HEK293 (cell line): ENCODE results near the gene TBC1D5.

Experiments used
- CTCF ChIA-PET: fragments of 350-600 bp; formaldehyde crosslinking; extraction: SDS; loops from one replicate; lab custom pipeline; 2021; ENCODE audit warnings: antibody characterized with exemption; lab: Yijun Ruan, JAX
- POLR2A ChIA-PET: fragments of 300-600 bp; formaldehyde crosslinking; extraction: SDS; loops from one replicate; lab custom pipeline; 2020; ENCODE audit warnings: antibody characterized with exemption, inconsistent platforms; lab: Yijun Ruan, JAX
- H3K27ac ChIP-seq: fragments of 200-500 bp; sonication (Bioruptor generic); 2 replicates; pipeline ENCODE4 v1.5.1; 2014; ENCODE audit warnings: low read depth, low read length, control low read depth, inconsistent platforms; ENCODE audit errors: extremely low read depth
- H3K36me3 ChIP-seq, 2 experiments: fragments of 200-500 bp in 1 of 2; sonication (Bioruptor generic) in 1 of 2; 1 replicate in 1 of 2; 2 replicates in 1 of 2; pipeline ENCODE4 v1.5.1; 2014 to 2017; ENCODE audit warnings: inconsistent platforms in 2 of 2, low read length in 2 of 2; ENCODE audit not compliant: control insufficient read depth in 2 of 2, insufficient read depth in 1 of 2
- H3K4me1 ChIP-seq: fragments of 200-500 bp; sonication (Bioruptor generic); 2 replicates; pipeline ENCODE4 v1.5.1; 2014; ENCODE audit warnings: mild to moderate bottlenecking, low read length, inconsistent platforms; ENCODE audit not compliant: control insufficient read depth, insufficient read depth
- H3K4me3 ChIP-seq: 2 replicates; pipeline ENCODE4 v1.5.1; 2011; ENCODE audit warnings: low read depth, mild to moderate bottlenecking, control low read depth, low read length, moderate library complexity
- H3K9me3 ChIP-seq: fragments of 200-500 bp; sonication (Bioruptor generic); 2 replicates; pipeline ENCODE4 v1.5.1; 2014; ENCODE audit warnings: low read depth, low read length, inconsistent platforms; ENCODE audit not compliant: control insufficient read depth, insufficient read depth
- KLF8 ChIP-seq: fragments of 450-650 bp; formaldehyde crosslinking; IDR thresholded peaks from 2 replicates; pipeline ENCODE4 v1.5.1; 2016; ENCODE audit warnings: missing biosample characterization, missing genetic modification characterization
- PRDM4 ChIP-seq: fragments of 450-650 bp; formaldehyde crosslinking; IDR thresholded peaks from 2 replicates; pipeline ENCODE4 v1.5.1; 2017; ENCODE audit warnings: missing biosample characterization, missing genetic modification characterization
- REPIN1 ChIP-seq: fragments of 450-650 bp; formaldehyde crosslinking; IDR thresholded peaks from 2 replicates; pipeline ENCODE4 v1.5.1; 2017; ENCODE audit warnings: missing biosample characterization, missing genetic modification characterization, low read depth
- WT1 ChIP-seq: fragments of 450-650 bp; formaldehyde crosslinking; IDR thresholded peaks from 2 replicates; pipeline ENCODE4 v1.5.1; 2016; ENCODE audit warnings: missing biosample characterization, missing genetic modification characterization
- YY2 ChIP-seq: fragments of 450-650 bp; formaldehyde crosslinking; IDR thresholded peaks from 2 replicates; pipeline ENCODE4 v1.5.1; 2016; ENCODE audit warnings: missing biosample characterization, missing genetic modification characterization
- ZFP37 ChIP-seq: fragments of 450-650 bp; formaldehyde crosslinking; IDR thresholded peaks from 2 replicates; pipeline ENCODE4 v1.5.1; 2016; ENCODE audit warnings: missing biosample characterization, missing genetic modification characterization
- ZNF148 ChIP-seq: fragments of 450-650 bp; formaldehyde crosslinking; IDR thresholded peaks from 2 replicates; pipeline ENCODE4 v1.5.0; 2017; ENCODE audit warnings: missing biosample characterization, missing genetic modification characterization, borderline replicate concordance
- ZNF169 ChIP-seq: fragments of 450-650 bp; formaldehyde crosslinking; IDR thresholded peaks from 2 replicates; pipeline ENCODE4 v1.5.1; 2016; ENCODE audit warnings: missing biosample characterization, missing genetic modification characterization
- ZNF211 ChIP-seq: fragments of 450-650 bp; formaldehyde crosslinking; IDR thresholded peaks from 2 replicates; pipeline ENCODE4 v1.5.1; 2016; ENCODE audit warnings: low read depth, missing biosample characterization, missing genetic modification characterization
- ZNF248 ChIP-seq: fragments of 450-650 bp; formaldehyde crosslinking; IDR thresholded peaks from 2 replicates; pipeline ENCODE4 v1.5.1; 2017; ENCODE audit warnings: missing biosample characterization, missing genetic modification characterization
- ZNF280C ChIP-seq: fragments of 450-650 bp; formaldehyde crosslinking; IDR thresholded peaks from 2 replicates; pipeline ENCODE4 v1.5.1; 2016; ENCODE audit warnings: missing biosample characterization, missing genetic modification characterization
- ZNF488 ChIP-seq: fragments of 450-650 bp; formaldehyde crosslinking; IDR thresholded peaks from 2 replicates; pipeline ENCODE4 v1.5.1; 2016; ENCODE audit warnings: missing biosample characterization, missing genetic modification characterization
- ZNF530 ChIP-seq: fragments of 450-650 bp; formaldehyde crosslinking; IDR thresholded peaks from 2 replicates; pipeline ENCODE4 v1.5.1; 2016; ENCODE audit warnings: low read depth, missing biosample characterization, missing genetic modification characterization
- ZNF623 ChIP-seq: fragments of 450-650 bp; formaldehyde crosslinking; IDR thresholded peaks from 2 replicates; pipeline ENCODE4 v1.5.1; 2016; ENCODE audit warnings: missing biosample characterization, missing genetic modification characterization
- ZNF639 ChIP-seq: fragments of 450-650 bp; formaldehyde crosslinking; IDR thresholded peaks from 2 replicates; pipeline ENCODE4 v1.5.1; 2016; ENCODE audit warnings: missing biosample characterization, missing genetic modification characterization
- ZNF645 ChIP-seq: fragments of 450-650 bp; formaldehyde crosslinking; IDR thresholded peaks from 2 replicates; pipeline ENCODE4; 2016; ENCODE audit warnings: missing biosample characterization, missing genetic modification characterization
- ZNF843 ChIP-seq: fragments of 450-650 bp; formaldehyde crosslinking; IDR thresholded peaks from 2 replicates; pipeline ENCODE4 v1.5.1; 2016; ENCODE audit warnings: missing biosample characterization, missing genetic modification characterization
- ZSCAN18 ChIP-seq: fragments of 450-650 bp; formaldehyde crosslinking; IDR thresholded peaks from 2 replicates; pipeline ENCODE4 v1.5.1; 2016; ENCODE audit warnings: missing biosample characterization, missing genetic modification characterization

The TBC1D5 gene

GRCh38 chr3:17121336-17121735 lies 621.1 kb downstream of the TBC1D5 start (continued):
- no peak for TF ChIP-seq PRDM4 (tag by site-specific recombination)

- no peak overlapping the region for H3K4me3 ChIP-seq
- no peak overlapping the region for H3K27ac ChIP-seq
- CTCF ChIA-PET = no interaction called here
- TF ChIP-seq ZNF530 (tag by site-specific recombination) = no peak
- TF ChIP-seq ZNF148 (tag by site-specific recombination) = no peak
- no peak for TF ChIP-seq ZNF488 (tag by site-specific recombination)
- no peak for TF ChIP-seq ZSCAN18 (tag by site-specific recombination)
- TF ChIP-seq ZNF211 = no peak
- no peak for TF ChIP-seq ZNF248 (tag by site-specific recombination)
- no peak for TF ChIP-seq KLF8 (tag by site-specific recombination)
- no peak for TF ChIP-seq WT1 (tag by site-specific recombination)
- TF ChIP-seq REPIN1 (tag by site-specific recombination) = no peak
- TF ChIP-seq ZNF623 (tag by site-specific recombination) = no peak
- TF ChIP-seq ZNF645 (tag by site-specific recombination) = no peak
- no peak for TF ChIP-seq ZNF843 (tag by site-specific recombination)
- TF ChIP-seq ZFP37 (tag by site-specific recombination) = no peak
- TF ChIP-seq YY2 = no peak
- no peak for TF ChIP-seq ZNF639 (tag by site-specific recombination)
- no peak for TF ChIP-seq ZNF169 (tag by site-specific recombination)
- no peak for TF ChIP-seq ZNF280C (tag by site-specific recombination)
- no peaks in the 10 kb centered on the region for H3K9me3 ChIP-seq
- POLR2A ChIA-PET = no interaction called here
- no peaks in the 10 kb centered on the region for H3K4me1 ChIP-seq
- H3K36me3 ChIP-seq = no peaks in the 10 kb centered on the region
These were observed 622.3 kb downstream of the TBC1D5 start for GRCh38 chr3:17120115-17120514.
